Right lobe of liver (tissue), 6 donors: ENCODE results near the gene GCSAM. TPM values are rescaled to one million over a fixed set of nuclear protein-coding genes. Genes with fewer than 3 reads are reported as not detected.
"Not testable (repeated sequence)": the region's sequence is repeated elsewhere in the genome, so short reads cannot be mapped to it uniquely, and the experiment has no call there.

Source experiments
- ATAC-seq, 4 donors: fragments of 200-7000 bp; cut with Tn5 transposase; one replicate each; pipeline ENCODE4 v1.9.1; 2020; ENCODE audit warnings: mild to moderate bottlenecking in 4 of 4, moderate library complexity in 4 of 4
- DNase-seq, 3 donors: peaks; one replicate each; pipeline ENCODE4 v3.0.0-alpha.2; 2020
- H3K27ac ChIP-seq, 3 donors: fragments of 200-600 bp; one replicate each; pipeline ENCODE4 v1.8.0; 2022
- H3K27me3 ChIP-seq, 2 donors: fragments of 200-600 bp; one replicate each; pipeline ENCODE4 v1.8.0; 2022
- H3K36me3 ChIP-seq, 4 donors: fragments of 200-600 bp; sonication (generic) in 1 of 4; one replicate each; pipeline versions ENCODE4 v1.5.1 to v1.8.0; 2017 to 2022; ENCODE audit warnings: control low read depth in 1 of 4
- H3K4me1 ChIP-seq, 4 donors: fragments of 200-600 bp; sonication (generic) in 1 of 4; one replicate each; pipeline versions ENCODE4 v1.5.1 to v1.8.0; 2017 to 2022; ENCODE audit warnings: control low read depth in 1 of 4
- H3K4me3 ChIP-seq, 3 donors: fragments of 200-600 bp; one replicate each; pipeline ENCODE4 v1.8.0; 2022
- H3K9me3 ChIP-seq, 4 donors: fragments of 200-600 bp; sonication (generic) in 1 of 4; one replicate each; pipeline versions ENCODE4 v1.5.1 to v1.8.0; 2017 to 2022; ENCODE audit warnings: control low read depth in 1 of 4
- CTCF ChIP-seq, 4 donors: fragments of 200-600 bp in 3 of 4; fragments of 450-650 bp in 1 of 4; IDR thresholded peaks; one replicate each; pipeline versions ENCODE4 v1.5.1 to v1.8.0; 2016 to 2022; ENCODE audit warnings: antibody characterized with exemption in 4 of 4, mild to moderate bottlenecking in 2 of 4
- POLR2A ChIP-seq: fragments of 450-650 bp; IDR thresholded peaks from one replicate; pipeline ENCODE4 v1.6.1; 2017; ENCODE audit warnings: antibody characterized with exemption, mild to moderate bottlenecking
- WGBS: methylation state at CpG from one replicate; pipeline ENCODE4 v1.1.6; 2018; ENCODE audit warnings: low coverage, low lambda C conversion rate; ENCODE audit not compliant: insufficient coverage; ENCODE audit errors: missing lambda C conversion rate; 5-methylcytosine and 5-hydroxymethylcytosine counted together
- intact Hi-C, 2 donors: fragments of 100-400 bp; cut with DNase I; formaldehyde crosslinking; loops; one replicate each; pipeline versions ENCODE4 v1.11.2 to v1.14.1; 2022
- microRNA counts: library from miRNA; unstranded; fragments of <30 nt; microRNA quantifications from one replicate; lab custom pipeline; 2016
- microRNA-seq, 2 donors: library from miRNA; unstranded; fragments of <30 nt; microRNA quantifications; one replicate each; pipeline ENCODE4, GENCODE V29; 2019 to 2020
- small RNA-seq, 2 experiments: library from RNA; depleted of rRNA; stranded (forward); fragments of <200 nt; gene quantifications; one replicate each; pipeline ENCODE3, GENCODE V24; 2016
- total RNA-seq, 6 experiments: library from RNA; depleted of rRNA in 2 of 6; stranded (reverse); fragments of >200 nt in 2 of 6; fragmentation: NEBNext Ultra II Directional in 3 of 6; extraction: Animal tissue kit (Norgen Biotek cat#: 25700) in 3 of 6; gene quantifications; one replicate each; pipeline versions ENCODE4 v1.1.0 to v1.2.4, GENCODE V29; 2016 to 2023
- donor health status: DM: no; HTN: yes; CAD: no.
- donor health status: DM: no; HTN: no; CAD: no.
- donor health status: DM: no; HTN: no; CAD: no.
- donor health status: DM: no; HTN: yes; CAD: no.
- donor health status: DM: no; HTN: yes; CAD: no.

GCSAM gene
- total RNA-seq, 6 experiments from 2014 or later: 0.12 to 0.18 TPM; not detected in 4

GRCh38 chr3:112078125-112079083 is 54.6 kb downstream of the GCSAM start:
- Histone ChIP-seq H3K4me1 (no peaks in the 10 kb centered on the region), H3K4me3 (no peak overlapping the region), H3K27ac (no peak overlapping the region), H3K36me3 (no peaks in the 10 kb centered on the region), H3K9me3 (no peaks in the 10 kb centered on the region), H3K27me3 (no peaks in the 10 kb centered on the region)
- no peak for DNase-seq
- ATAC-seq: no peak
- WGBS: 68% methylated on average over 9 of the region's 10 CpGs
- intact Hi-C loops: no loop called here
- no peak for TF ChIP-seq POLR2A
- no peak for TF ChIP-seq CTCF (IDR thresholded peaks at IDR 0.05)

GRCh38 chr3:112074616-112075497 is 58.2 kb downstream of the GCSAM start:
- ATAC-seq (peak; percentile 30 to 98 (median 50)), DNase-seq (peak in 1 of 3 donors; percentile 22)

GRCh38 chr3:112074006-112074405 is 59.0 kb downstream of the GCSAM start:
- 80% methylated on average over 2 of the region's 2 CpGs for WGBS
- Histone ChIP-seq H3K36me3 (no peaks in the 10 kb centered on the region), H3K9me3 (no peaks in the 10 kb centered on the region), H3K4me3 (no peak overlapping the region), H3K27me3 (no peaks in the 10 kb centered on the region), H3K27ac (no peak overlapping the region), H3K4me1 (no peaks in the 10 kb centered on the region)
- TF ChIP-seq POLR2A (no peak), CTCF (IDR thresholded peaks at IDR 0.05) (no peak)
- no peak for DNase-seq
- no peak for ATAC-seq
- intact Hi-C loops: no loop called here

More at GRCh38 chr3:112074616-112075497, 58.2 kb downstream of the GCSAM start:
- no peaks in the 10 kb centered on the region for H3K9me3 ChIP-seq
- H3K4me3 ChIP-seq: no peak overlapping the region
- H3K27me3 ChIP-seq: no peaks in the 10 kb centered on the region
- H3K4me1 ChIP-seq: no peaks in the 10 kb centered on the region
- intact Hi-C loops: no loop called here
- H3K27ac ChIP-seq: no peak overlapping the region
- no peaks in the 10 kb centered on the region for H3K36me3 ChIP-seq
- 37% methylated on average over 6 of the region's 6 CpGs for WGBS
- TF ChIP-seq POLR2A: no peak
- no peak for TF ChIP-seq CTCF (IDR thresholded peaks at IDR 0.05)

GRCh38 chr3:112072387-112073060 is 60.5 kb downstream of the GCSAM start:
- H3K27ac ChIP-seq, H3K4me1 ChIP-seq, ATAC-seq, intact Hi-C loops, DNase-seq, H3K27me3 ChIP-seq, H3K9me3 ChIP-seq, H3K36me3 ChIP-seq, H3K4me3 ChIP-seq: not testable (repeated sequence)
- WGBS: 47% methylated on average over 5 of the region's 8 CpGs

MicroRNA genes within 50 kb of the gene (microRNA counts, 767-probe panel; counts per million panel counts)
- microRNA hsa-miR-567 (lab: Ali Mortazavi, UCI): 237 counts per million

Small RNA genes within 50 kb of the gene (microRNA-seq; reads per million reads assigned to microRNA genes)
- 0 reads per million in 2 donors for gene MIR567

Small RNA genes within 50 kb of the gene (small RNA-seq; reads per million reads assigned to genes)
- gene MIR567: 0 reads per million in 2 experiments

Other genes with a start within 250 kb of the GCSAM start
- gene ABHD10, start 154.2 kb downstream of the GCSAM start, total RNA-seq: 10 to 100 TPM; 16.7 to 25.2 (median 20.8) TPM
- gene TAGLN3, start 134.3 kb downstream of the GCSAM start, total RNA-seq: not detected
- not detected for gene TMPRSS7, start 98.5 kb downstream of the GCSAM start, total RNA-seq
- under 1 TPM; 0.12 to 0.69 (median 0.34) TPM for gene C3orf52, start 46.9 kb downstream of the GCSAM start, total RNA-seq
- not detected for gene SLC9C1, start 161.0 kb upstream of the GCSAM start, total RNA-seq
- gene CD200, start 199.9 kb upstream of the GCSAM start, total RNA-seq: under 1 TPM in 2 of 6 experiments, not detected in 4; 0.25 to 0.40 TPM